Endodermal cell (in vitro differentiated cells): ENCODE data around the gene HMX1. TPM values are rescaled to one million over a fixed set of nuclear protein-coding genes. Genes with fewer than 3 reads are reported as not detected.
A peak's percentile ranks its signal among the peaks of the same experiment; 100 is the strongest.

Source experiments
- DNase-seq: peaks from one replicate; pipeline ENCODE4 v3.0.0-alpha.2; 2017
- H3K27ac ChIP-seq: 2 replicates; pipeline ENCODE4 v1.5.1; 2013; ENCODE audit warnings: mild to moderate bottlenecking, low read depth, low read length, moderate library complexity
- H3K27me3 ChIP-seq: 2 replicates; pipeline ENCODE4 v1.6.1; 2013; ENCODE audit warnings: mild to moderate bottlenecking, low read length, moderate library complexity; ENCODE audit not compliant: insufficient read depth, control insufficient read depth, poor library complexity, severe bottlenecking
- H3K36me3 ChIP-seq: 2 replicates; pipeline ENCODE4 v1.7.0; 2013; ENCODE audit warnings: mild to moderate bottlenecking, low read length, moderate library complexity; ENCODE audit not compliant: control insufficient read depth, insufficient read depth
- H3K4me1 ChIP-seq: one replicate; pipeline ENCODE4 v1.7.0; 2013; ENCODE audit warnings: low read length; ENCODE audit not compliant: control insufficient read depth, insufficient read depth
- H3K4me3 ChIP-seq: 2 replicates; pipeline ENCODE4 v1.5.1; 2013; ENCODE audit warnings: mild to moderate bottlenecking, low read length, moderate library complexity
- H3K9ac ChIP-seq: 2 replicates; pipeline ENCODE4 v1.6.1; 2013; ENCODE audit warnings: mild to moderate bottlenecking, low read length, moderate library complexity; ENCODE audit not compliant: poor library complexity, severe bottlenecking; ENCODE audit errors: extremely low read depth
- H3K9me3 ChIP-seq: 2 replicates; pipeline ENCODE4 v1.6.1; 2013; ENCODE audit warnings: mild to moderate bottlenecking, low read length, moderate library complexity; ENCODE audit not compliant: control insufficient read depth
- H3K27ac Mint-ChIP-seq: 2 replicates; pipeline ENCODE4 v1.8.0; 2020; ENCODE audit warnings: mixed read lengths
- H3K27me3 Mint-ChIP-seq: 2 replicates; pipeline ENCODE4 v1.8.0; 2021; ENCODE audit warnings: mild to moderate bottlenecking, mixed read lengths; ENCODE audit not compliant: insufficient read depth
- H3K36me3 Mint-ChIP-seq: 2 replicates; pipeline ENCODE4 v1.8.0; 2020; ENCODE audit warnings: low read depth, mixed read lengths
- H3K4me1 Mint-ChIP-seq: 2 replicates; pipeline ENCODE4 v1.8.0; 2020; ENCODE audit warnings: mixed read lengths
- H3K4me3 Mint-ChIP-seq: 2 replicates; pipeline ENCODE4 v1.8.0; 2020; ENCODE audit warnings: mild to moderate bottlenecking, moderate library complexity, mixed read lengths
- H3K9me3 Mint-ChIP-seq: 2 replicates; pipeline ENCODE4 v1.8.0; 2020; ENCODE audit warnings: mild to moderate bottlenecking, mixed read lengths
- CTCF ChIP-seq: fragments of 200-600 bp; sonication (generic); conservative IDR thresholded peaks from 2 replicates; pipeline ENCODE4 v1.5.0; 2021; ENCODE audit warnings: antibody characterized with exemption, mild to moderate bottlenecking
- WGBS, 2 experiments: methylation state at CpG; one replicate each; pipeline versions ENCODE4 v1.1.5 to v1.1.7; 2013; ENCODE audit warnings: missing lambda C conversion rate in 2 of 2, mixed read lengths in 1 of 2; ENCODE audit not compliant: insufficient coverage in 1 of 2, insufficient read length in 1 of 2; 5-methylcytosine and 5-hydroxymethylcytosine counted together
- total RNA-seq, 2 donors: library from RNA; stranded (reverse); fragmentation: NEBNext Ultra II Directional in 1 of 2; extraction: Animal tissue kit (Norgen Biotek cat#: 25700) in 1 of 2; gene quantifications; 2 replicates in 1 of 2; 3 replicates in 1 of 2; pipeline ENCODE4 v1.2.1, GENCODE V29; 2021

HMX1 gene
- total RNA-seq, 2 donors from 2014 or later: 1.2 TPM; not detected in 1

- no peak overlapping the region for H3K27ac ChIP-seq
- no peak overlapping the region for H3K4me3 Mint-ChIP-seq
- DNase-seq: peak; percentile 89
- H3K4me1 Mint-ChIP-seq: peaks cover 18% of the 10 kb centered on the region
- H3K9me3 Mint-ChIP-seq: peaks cover 5% of the 10 kb centered on the region
- WGBS, 2 experiments: 4 to 6% methylated on average over 5 to 9 of the region's 9 CpGs
- no peak overlapping the region for H3K4me3 ChIP-seq
- H3K36me3 ChIP-seq: no peaks in the 10 kb centered on the region
- peaks cover 94% of the 10 kb centered on the region for H3K27me3 ChIP-seq
- no peak overlapping the region for H3K27ac Mint-ChIP-seq
- no peaks in the 10 kb centered on the region for H3K4me1 ChIP-seq
- H3K36me3 Mint-ChIP-seq: no peaks in the 10 kb centered on the region
- no peak overlapping the region for H3K9ac ChIP-seq
- TF ChIP-seq CTCF: peak; percentile 77
- peaks cover 76% of the 10 kb centered on the region for H3K27me3 Mint-ChIP-seq
- H3K9me3 ChIP-seq: no peaks in the 10 kb centered on the region
These were observed 15.8 kb downstream of the HMX1 start for GRCh38 chr4:8855818-8856245.

- no peak overlapping the region for H3K4me3 Mint-ChIP-seq
- peaks cover 70% of the 10 kb centered on the region for H3K27me3 Mint-ChIP-seq
- Histone ChIP-seq H3K4me3 (no peak overlapping the region), H3K27me3 (peaks cover 87% of the 10 kb centered on the region), H3K9ac (no peak overlapping the region), H3K9me3 (no peaks in the 10 kb centered on the region), H3K36me3 (no peaks in the 10 kb centered on the region), H3K4me1 (no peaks in the 10 kb centered on the region), H3K27ac (no peak overlapping the region)
- peaks cover 5% of the 10 kb centered on the region for H3K9me3 Mint-ChIP-seq
- DNase-seq: no peak
- no peak overlapping the region for H3K27ac Mint-ChIP-seq
- TF ChIP-seq CTCF: no peak
- 18 to 33% methylated on average over 4 to 10 of the region's 10 CpGs for WGBS, 2 experiments
- H3K4me1 Mint-ChIP-seq: peaks cover 18% of the 10 kb centered on the region
- no peaks in the 10 kb centered on the region for H3K36me3 Mint-ChIP-seq
These were observed 16.7 kb downstream of the HMX1 start for GRCh38 chr4:8854931-8855330.

- Histone ChIP-seq H3K9me3 (no peaks in the 10 kb centered on the region), H3K36me3 (no peaks in the 10 kb centered on the region), H3K27ac (no peak overlapping the region), H3K4me3 (no peak overlapping the region), H3K27me3 (peaks cover 87% of the 10 kb centered on the region), H3K4me1 (no peaks in the 10 kb centered on the region), H3K9ac (no peak overlapping the region)
- DNase-seq: peak; percentile 52
- no peak for TF ChIP-seq CTCF
- 64 to 70% methylated on average over 4 to 6 of the region's 6 CpGs for WGBS, 2 experiments
- peaks cover 18% of the 10 kb centered on the region for H3K4me1 Mint-ChIP-seq
- H3K36me3 Mint-ChIP-seq: no peaks in the 10 kb centered on the region
- no peak overlapping the region for H3K4me3 Mint-ChIP-seq
- no peak overlapping the region for H3K27ac Mint-ChIP-seq
- peaks cover 64% of the 10 kb centered on the region for H3K27me3 Mint-ChIP-seq
- H3K9me3 Mint-ChIP-seq: peaks cover 2% of the 10 kb centered on the region
These were observed 17.6 kb downstream of the HMX1 start for GRCh38 chr4:8854016-8854415.
